HG02884 (cell line): ENCODE results near the gene PARD3B.

Source experiments
- ATAC-seq: cut with Tn5 transposase; IDR thresholded peaks from one replicate; pipeline ENCODE4 v1.9.1; 2021; ENCODE audit warnings: mild to moderate bottlenecking, moderate library complexity; ENCODE audit not compliant: unreplicated experiment

The PARD3B gene

GRCh38 chr2:205169464-205169863 lies 624.2 kb downstream of the PARD3B start:
- ATAC-seq, result no peak

GRCh38 chr2:205170399-205170798 lies 625.1 kb downstream of the PARD3B start:
- ATAC-seq, result no peak

- ATAC-seq, result no peak
Observed at GRCh38 chr2:205171261-205171940, 626.1 kb downstream of the PARD3B start.

GRCh38 chr2:205175831-205176230 lies 630.6 kb downstream of the PARD3B start:
- no peak for ATAC-seq

DNA sequence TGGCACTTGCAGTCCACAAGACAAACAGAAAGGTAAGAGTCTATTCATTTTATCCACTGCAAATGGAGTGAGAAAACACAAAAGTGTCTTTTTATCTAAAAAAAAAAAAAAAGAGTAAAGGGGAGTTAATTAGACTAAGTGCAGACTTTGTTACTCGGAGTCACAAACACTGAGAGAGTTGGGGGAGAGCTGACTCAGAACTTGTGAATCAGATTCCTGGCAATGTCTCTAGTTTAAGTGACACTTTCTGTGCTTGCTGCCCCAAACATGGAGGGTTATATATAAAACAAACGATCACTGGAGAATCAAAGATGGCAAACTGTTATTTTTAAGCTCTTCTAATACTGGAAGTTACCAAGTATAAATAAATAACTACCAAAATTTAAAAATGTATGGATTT lies 631.3 kb downstream of the PARD3B start:
- ATAC-seq, result no peak

DNA sequence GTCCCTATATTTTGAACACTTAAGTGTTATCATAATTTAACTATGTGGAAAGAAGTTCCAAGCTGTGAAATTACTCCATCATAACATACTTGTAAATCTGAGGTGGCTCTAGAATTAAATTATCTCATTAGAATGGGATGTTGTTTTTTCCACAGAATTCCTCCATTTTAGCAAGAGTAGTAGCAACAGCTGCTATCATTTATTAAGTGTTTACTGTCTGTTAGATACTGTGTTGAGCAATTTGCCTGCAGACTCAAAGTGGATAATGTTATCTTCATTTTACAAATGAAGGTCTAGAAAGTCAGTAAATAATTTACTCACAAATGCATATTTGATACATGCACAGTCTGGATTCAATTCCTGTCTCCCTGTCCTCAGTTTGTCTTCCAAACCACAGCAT lies 632.3 kb downstream of the PARD3B start:
- ATAC-seq, result no peak

- ATAC-seq, result no peak
Observed at GRCh38 chr2:205180730-205181129, 635.5 kb downstream of the PARD3B start.

DNA sequence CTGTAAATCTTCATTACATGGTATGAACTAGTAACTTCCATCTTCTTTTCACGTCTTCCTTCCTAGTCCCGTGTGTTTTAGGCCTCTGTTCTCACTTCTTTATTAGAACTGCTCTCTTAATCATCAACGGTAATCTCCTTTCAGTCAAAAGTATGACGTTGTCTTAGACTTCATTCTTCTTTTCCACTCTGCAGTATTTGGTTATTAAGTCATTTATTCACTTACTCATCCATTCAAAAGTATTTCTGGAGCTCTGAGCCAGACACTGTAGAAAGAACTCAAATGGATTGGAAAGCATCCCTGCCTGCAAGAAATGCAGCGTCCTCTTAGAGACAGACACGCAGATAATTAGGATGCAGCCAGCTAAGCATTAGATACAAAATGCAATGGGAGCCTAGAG lies 642.5 kb downstream of the PARD3B start:
- no peak for ATAC-seq

GRCh38 chr2:205188239-205189138 lies 643.2 kb downstream of the PARD3B start:
- no peak for ATAC-seq

- ATAC-seq, result no peak
Observed at GRCh38 chr2:205189301-205189700, 644.0 kb downstream of the PARD3B start.

DNA sequence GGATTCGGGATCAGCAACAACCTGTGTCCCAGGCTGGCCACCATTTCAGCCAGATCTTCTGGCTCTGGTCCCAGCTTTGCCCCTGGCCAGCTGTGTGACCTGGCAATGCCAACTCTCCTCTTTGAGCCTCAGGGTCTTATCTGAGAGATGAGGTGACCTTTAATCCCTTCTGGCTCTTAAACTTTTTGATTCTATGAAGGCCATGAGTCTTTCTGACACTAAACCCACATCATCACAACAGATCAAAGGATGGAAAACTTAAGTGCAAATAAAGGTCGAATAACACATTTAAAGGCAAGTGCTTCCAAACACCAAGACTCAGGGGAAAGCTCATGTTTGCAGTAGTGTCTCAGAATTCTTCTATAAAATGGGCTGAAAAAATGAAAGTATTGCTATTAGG lies 645.3 kb downstream of the PARD3B start:
- ATAC-seq, result no peak

DNA sequence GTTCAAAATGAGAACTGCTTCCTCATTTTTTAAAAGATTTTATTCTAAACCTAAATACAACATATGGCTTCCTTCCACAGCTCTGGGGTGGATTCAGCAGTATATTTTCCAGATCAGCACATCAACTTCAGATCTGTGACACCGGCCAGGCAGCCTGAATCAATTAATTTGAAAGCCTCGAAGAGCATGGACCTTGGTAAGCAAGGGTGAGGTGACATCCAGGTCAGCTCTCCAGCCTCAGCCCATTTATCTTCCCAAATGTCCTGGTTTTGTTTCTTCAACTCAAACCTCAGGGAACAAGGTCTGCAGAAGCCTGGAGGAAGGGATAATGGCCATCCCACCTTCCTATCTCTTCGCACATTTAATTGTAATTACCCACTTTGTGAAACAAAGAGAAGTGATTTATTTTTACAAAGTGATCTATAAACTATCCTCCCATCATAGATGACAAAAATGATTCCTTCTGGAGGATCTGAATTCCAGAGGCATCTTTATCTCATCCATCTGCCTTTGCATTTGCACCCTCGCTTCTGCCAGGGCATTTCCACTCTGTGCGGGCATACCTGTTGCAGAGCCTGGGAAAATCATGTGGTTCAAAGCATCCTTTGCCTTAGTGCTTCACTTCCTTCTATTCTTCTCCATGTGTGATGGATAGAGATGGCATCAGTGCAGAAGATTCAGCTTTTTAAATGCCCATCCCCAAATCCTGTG lies 648.0 kb downstream of the PARD3B start:
- ATAC-seq, result no peak

DNA sequence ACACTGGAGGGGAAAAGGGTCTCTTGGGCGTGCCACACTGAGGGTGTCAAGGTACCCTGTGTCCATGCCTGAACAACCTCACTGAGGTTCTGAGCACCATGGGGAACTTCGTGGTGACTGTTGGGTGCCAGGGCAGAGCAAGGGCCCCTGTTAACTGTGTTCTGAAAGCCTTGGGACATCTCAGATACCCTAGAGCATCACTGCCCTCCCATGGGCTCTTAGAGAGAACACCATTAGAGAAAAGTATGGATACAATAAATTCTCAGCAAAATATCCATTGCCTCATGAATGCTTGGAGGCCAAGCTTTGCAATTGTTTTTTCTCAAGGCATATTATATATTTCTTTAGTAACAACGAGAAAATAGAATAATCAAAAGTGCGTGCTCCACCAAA lies 648.6 kb downstream of the PARD3B start:
- ATAC-seq, result no peak

- ATAC-seq, result no peak
Observed at GRCh38 chr2:205197468-205198139, 652.3 kb downstream of the PARD3B start.

DNA sequence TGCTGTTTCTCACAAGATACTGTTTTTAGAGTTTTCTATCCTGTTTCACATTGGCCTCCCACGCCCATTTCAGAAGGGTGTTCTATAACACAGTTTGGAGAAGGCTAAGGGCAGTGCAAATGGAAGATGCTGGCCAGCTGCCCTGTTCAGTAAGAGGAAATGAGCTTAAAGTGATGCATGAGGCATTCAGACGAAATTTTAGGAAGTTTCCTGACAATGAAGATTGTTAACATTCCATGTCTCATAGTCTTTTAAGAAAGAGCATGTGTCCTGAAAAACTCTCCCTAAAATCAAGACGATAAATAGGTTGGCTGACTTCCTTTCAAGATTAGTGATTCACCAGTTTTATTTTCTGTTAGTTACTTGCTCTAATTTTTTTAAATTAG lies 652.9 kb downstream of the PARD3B start:
- no peak for ATAC-seq

DNA sequence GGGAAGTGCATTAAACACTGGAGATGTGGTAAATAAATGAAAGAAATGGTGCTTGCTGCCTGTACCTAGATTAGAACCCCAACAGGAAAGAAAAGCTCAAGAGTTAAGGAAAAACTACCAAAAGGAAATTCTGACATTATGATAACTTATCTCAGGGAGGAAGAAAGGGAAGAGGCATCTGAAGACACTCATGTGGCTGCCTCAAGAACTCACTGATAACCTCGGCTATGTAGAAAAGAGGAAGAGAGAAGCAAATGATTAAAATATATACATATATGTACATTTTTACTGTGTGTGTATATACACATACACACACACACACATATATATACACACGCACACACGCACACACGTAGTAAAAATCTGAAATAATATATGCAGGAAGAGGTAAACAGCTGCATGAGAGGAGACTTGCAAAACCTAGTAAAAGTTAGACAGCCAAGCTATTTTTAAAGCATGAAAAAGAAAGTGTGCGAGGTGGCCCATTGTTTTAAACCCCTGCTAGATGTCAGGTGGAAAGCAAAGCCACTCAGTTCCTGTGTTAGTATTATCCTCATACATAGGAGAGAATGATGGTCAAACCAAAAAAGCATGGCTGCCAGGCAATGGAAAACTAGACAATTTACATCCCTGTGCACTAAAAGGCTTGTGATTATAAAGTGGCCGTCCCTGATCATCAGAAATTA lies 654.0 kb downstream of the PARD3B start:
- ATAC-seq, result no peak

GRCh38 chr2:205210494-205210893 lies 665.2 kb downstream of the PARD3B start:
- no peak for ATAC-seq

GRCh38 chr2:205212357-205212756 lies 667.1 kb downstream of the PARD3B start:
- no peak for ATAC-seq

DNA sequence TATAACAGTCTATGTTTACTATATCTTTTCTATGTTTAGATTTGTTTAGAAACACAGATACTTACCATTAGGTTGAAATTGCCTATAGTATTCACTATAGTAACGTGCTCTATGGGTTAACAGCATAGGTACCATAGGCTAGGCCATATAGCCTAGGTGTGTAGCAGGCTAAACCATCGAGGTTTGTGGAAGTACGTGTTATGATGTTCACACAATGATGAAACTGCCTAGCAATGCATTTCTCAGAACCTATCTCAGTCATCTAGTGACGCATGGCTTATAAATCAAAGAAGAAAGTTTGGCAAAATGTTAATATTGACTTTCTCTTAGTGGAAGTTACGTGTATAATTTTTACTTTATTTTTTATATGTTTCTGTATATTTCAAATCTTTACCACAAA lies 670.8 kb downstream of the PARD3B start:
- ATAC-seq, result no peak

DNA sequence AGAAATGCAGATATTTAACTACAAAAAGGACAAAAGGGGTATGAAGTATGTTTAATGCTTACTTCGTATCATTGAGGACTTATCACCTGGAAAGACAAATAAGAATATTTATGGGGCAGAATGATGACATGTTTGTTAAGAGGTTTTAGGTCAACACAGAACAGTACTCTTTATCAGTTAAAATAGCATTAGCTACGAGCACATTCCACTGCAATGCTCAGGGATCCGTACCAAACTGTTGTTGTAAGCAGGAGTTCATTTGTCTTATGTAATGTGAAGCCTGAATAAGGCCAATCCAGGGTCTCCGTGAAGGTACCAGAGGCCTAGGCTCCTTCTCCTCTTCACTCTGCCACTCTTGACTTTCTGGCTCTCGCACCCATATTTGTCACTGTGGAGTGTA lies 671.3 kb downstream of the PARD3B start:
- ATAC-seq, result no peak

DNA sequence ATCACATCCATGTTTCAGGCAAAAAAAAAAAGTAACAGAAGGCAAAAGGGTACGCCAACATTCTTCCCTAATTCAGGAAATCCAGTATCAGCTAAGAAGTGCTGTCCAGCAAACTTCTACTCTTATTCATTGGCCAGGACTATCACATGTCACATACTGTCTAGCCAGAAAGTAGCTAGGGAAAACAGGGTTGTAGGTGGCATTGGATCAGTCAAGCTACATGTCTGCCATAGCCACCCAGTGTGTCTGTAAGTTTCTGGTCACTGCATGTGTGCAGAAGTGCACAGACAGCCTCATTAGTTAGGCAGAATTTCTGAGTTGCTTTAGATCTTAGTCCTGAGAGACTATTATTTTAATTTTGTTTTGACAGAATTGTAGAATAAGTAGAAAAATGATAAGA lies 671.7 kb downstream of the PARD3B start:
- no peak for ATAC-seq
